DOHH2 (cell line): ENCODE results near the gene SMARCA4.

Source experiments
- CTCF ChIP-seq: fragments of 200-600 bp; sonication (generic); IDR thresholded peaks from one replicate; pipeline ENCODE4 v1.5.1; 2014; ENCODE audit warnings: antibody characterized with exemption, mild to moderate bottlenecking, low read depth, low read length; ENCODE audit not compliant: poor library complexity, severe bottlenecking
- EZH2phosphoT487 ChIP-seq: fragments of 200-600 bp; sonication (generic); IDR thresholded peaks from 2 replicates; pipeline ENCODE4 v1.6.1; 2017; ENCODE audit warnings: borderline replicate concordance, mild to moderate bottlenecking, antibody characterized with exemption, low read length, moderate library complexity, mixed read lengths

DNA sequence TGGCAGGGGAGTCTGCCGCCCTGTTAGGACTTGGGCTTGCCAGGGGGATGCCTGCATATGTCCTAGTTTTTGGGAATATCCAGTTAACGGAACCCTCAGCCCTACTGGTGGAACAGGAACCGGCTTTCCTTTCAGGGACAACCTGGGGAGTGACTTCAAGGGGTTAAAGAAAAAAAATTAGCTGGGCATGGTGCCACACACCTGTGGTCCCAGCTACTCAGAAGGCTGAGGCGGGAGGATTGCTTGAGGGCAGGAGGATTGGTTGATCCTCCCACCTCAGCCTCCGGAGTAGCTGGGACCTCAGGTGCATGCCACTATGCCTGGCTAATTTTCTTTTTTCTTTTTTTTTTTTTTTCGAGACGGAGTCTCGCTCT lies 150.9 kb downstream of the SMARCA4 start:
- no peak for TF ChIP-seq CTCF
- TF ChIP-seq EZH2phosphoT487: no peak
